ENCODE measurements around the gene GPC6. TPM values are rescaled to one million over a fixed set of nuclear protein-coding genes. Genes with fewer than 3 reads are reported as not detected.

GPC6 gene
- total RNA-seq, 1 donor: 77.8 TPM

- H2AFZ ChIP-seq (ENCODE audit: low read length): no peak overlapping the region
- H3K4me2 ChIP-seq (ENCODE audit: insufficient read depth, low read length): peak overlapping the region; percentile 96
- H3K4me1 ChIP-seq (ENCODE audit: insufficient read depth, low read length): peaks cover 27% of the 10 kb centered on the region
- H3K36me3 ChIP-seq (ENCODE audit: insufficient read depth, low read length): no peaks in the 10 kb centered on the region
- no peaks in the 10 kb centered on the region for H3K27me3 ChIP-seq (ENCODE audit: insufficient read depth, low read length)
- H3K27ac ChIP-seq (ENCODE audit: low read depth, low read length): peak overlapping the region; percentile 75
- peak overlapping the region; percentile 74 for H3K4me3 ChIP-seq (ENCODE audit: insufficient read depth, low read length)
- no peaks in the 10 kb centered on the region for H4K20me1 ChIP-seq (ENCODE audit: insufficient read depth, low read length)
- no peaks in the 10 kb centered on the region for H3K9me3 ChIP-seq (ENCODE audit: low read depth, low read length)
- H3K79me2 ChIP-seq (ENCODE audit: insufficient read depth, low read length): peaks cover 42% of the 10 kb centered on the region
- TF ChIP-seq CTCF (IDR thresholded peaks at IDR 0.05; ENCODE audit: extremely low read depth, low read depth, low read length): no peak
- DNase-seq (ENCODE audit: insufficient read length, low spot score, missing footprints): no peak
Measured at GRCh38 chr13:93243375-93244063, 16.9 kb downstream of the GPC6 start.

- Histone ChIP-seq H3K4me2 (ENCODE audit: insufficient read depth, low read length) (peak overlapping the region; percentile 96), H4K20me1 (ENCODE audit: insufficient read depth, low read length) (no peaks in the 10 kb centered on the region), H2AFZ (ENCODE audit: low read length) (peak overlapping the region; percentile 90), H3K79me2 (ENCODE audit: insufficient read depth, low read length) (peaks cover 36% of the 10 kb centered on the region), H3K27me3 (ENCODE audit: insufficient read depth, low read length) (no peaks in the 10 kb centered on the region), H3K27ac (ENCODE audit: low read depth, low read length) (peak overlapping the region; percentile 75), H3K4me1 (ENCODE audit: insufficient read depth, low read length) (peaks cover 35% of the 10 kb centered on the region), H3K9me3 (ENCODE audit: low read depth, low read length) (no peaks in the 10 kb centered on the region), H3K36me3 (ENCODE audit: insufficient read depth, low read length) (no peaks in the 10 kb centered on the region), H3K4me3 (ENCODE audit: insufficient read depth, low read length) (peak overlapping the region; percentile 74)
- peak; percentile 9 for TF ChIP-seq CTCF (IDR thresholded peaks at IDR 0.05; ENCODE audit: extremely low read depth, low read depth, low read length)
- DNase-seq (ENCODE audit: insufficient read length, low spot score, missing footprints): peak; percentile 88
Measured at GRCh38 chr13:93244141-93244917, 17.7 kb downstream of the GPC6 start.

- Histone ChIP-seq H3K4me1 (ENCODE audit: insufficient read depth, low read length) (peaks cover 39% of the 10 kb centered on the region), H3K27ac (ENCODE audit: low read depth, low read length) (peak overlapping the region; percentile 75), H2AFZ (ENCODE audit: low read length) (peak overlapping the region; percentile 90), H3K4me2 (ENCODE audit: insufficient read depth, low read length) (peak overlapping the region; percentile 96), H4K20me1 (ENCODE audit: insufficient read depth, low read length) (no peaks in the 10 kb centered on the region), H3K4me3 (ENCODE audit: insufficient read depth, low read length) (peak overlapping the region; percentile 74), H3K36me3 (ENCODE audit: insufficient read depth, low read length) (no peaks in the 10 kb centered on the region), H3K79me2 (ENCODE audit: insufficient read depth, low read length) (peaks cover 34% of the 10 kb centered on the region), H3K27me3 (ENCODE audit: insufficient read depth, low read length) (no peaks in the 10 kb centered on the region), H3K9me3 (ENCODE audit: low read depth, low read length) (no peaks in the 10 kb centered on the region)
- DNase-seq (ENCODE audit: insufficient read length, low spot score, missing footprints): no peak
- TF ChIP-seq CTCF (IDR thresholded peaks at IDR 0.05; ENCODE audit: extremely low read depth, low read depth, low read length): no peak
Measured at GRCh38 chr13:93244918-93245280, 18.3 kb downstream of the GPC6 start.

GRCh38 chr13:93246069-93246468 lies 19.5 kb downstream of the GPC6 start:
- no peaks in the 10 kb centered on the region for H3K9me3 ChIP-seq (ENCODE audit: low read depth, low read length)
- H3K27me3 ChIP-seq (ENCODE audit: insufficient read depth, low read length): no peaks in the 10 kb centered on the region
- H3K36me3 ChIP-seq (ENCODE audit: insufficient read depth, low read length): no peaks in the 10 kb centered on the region
- no peak for TF ChIP-seq CTCF (IDR thresholded peaks at IDR 0.05; ENCODE audit: extremely low read depth, low read depth, low read length)
- no peak overlapping the region for H3K4me3 ChIP-seq (ENCODE audit: insufficient read depth, low read length)
- no peaks in the 10 kb centered on the region for H4K20me1 ChIP-seq (ENCODE audit: insufficient read depth, low read length)
- H3K79me2 ChIP-seq (ENCODE audit: insufficient read depth, low read length): peaks cover 32% of the 10 kb centered on the region
- H3K4me1 ChIP-seq (ENCODE audit: insufficient read depth, low read length): peaks cover 46% of the 10 kb centered on the region
- H3K4me2 ChIP-seq (ENCODE audit: insufficient read depth, low read length): no peak overlapping the region
- H2AFZ ChIP-seq (ENCODE audit: low read length): no peak overlapping the region
- H3K27ac ChIP-seq (ENCODE audit: low read depth, low read length): peak overlapping the region; percentile 75
- DNase-seq (ENCODE audit: insufficient read length, low spot score, missing footprints): no peak

All from osteoblast (primary cell).